Measurements from ENCODE around the gene NCAPH2. TPM values are rescaled to one million over a fixed set of nuclear protein-coding genes. Genes with fewer than 3 reads are reported as not detected.

The NCAPH2 gene
- total RNA-seq, 6 donors from 2014 or later = 55.4 to 104 (median 62.2) TPM

DNA sequence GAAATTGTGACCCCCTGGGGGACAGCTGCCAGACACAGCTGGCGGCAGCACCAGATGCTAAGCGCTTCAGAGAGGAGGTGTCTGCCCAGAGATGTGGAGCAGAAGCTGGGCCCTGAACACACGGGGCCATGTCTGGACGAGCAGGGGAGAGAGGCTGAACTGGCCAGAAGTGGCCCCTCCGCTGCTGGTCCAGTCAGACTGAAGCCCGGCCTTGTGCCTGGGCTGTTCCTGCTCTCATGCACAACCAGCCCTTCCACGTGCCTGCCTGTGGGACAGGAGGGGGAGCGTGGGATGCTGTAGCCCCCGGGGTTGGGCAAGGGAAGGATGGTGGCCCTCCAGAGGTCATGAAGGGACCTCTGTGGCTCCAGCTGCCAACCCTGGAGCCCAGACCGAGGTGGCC, 24.9 kb upstream of the NCAPH2 start:
- H3K4me3 ChIP-seq = no peak overlapping the region
- H3K4me1 ChIP-seq = peaks cover 12 to 17% (median 13%) of the 10 kb centered on the region in 4 donors
- ATAC-seq (ENCODE audit: low FRiP score in 2 of 2) (no peak), DNase-seq (no peak)
- H3K27ac ChIP-seq = no peak overlapping the region
- 81 to 88% methylated on average over 6 to 7 of the region's 10 CpGs for WGBS, 2 donors
- H3K27me3 ChIP-seq = peaks cover 0 to 22% (median 13%) of the 10 kb centered on the region in 4 donors
- H3K36me3 ChIP-seq = no peaks in the 10 kb centered on the region
- TF ChIP-seq EP300 (IDR thresholded peaks at IDR 0.05) (no peak), POLR2A (IDR thresholded peaks at IDR 0.05) (no peak), POLR2AphosphoS5 (IDR thresholded peaks at IDR 0.05) (no peak)
- TF ChIP-seq, protein P1, sequence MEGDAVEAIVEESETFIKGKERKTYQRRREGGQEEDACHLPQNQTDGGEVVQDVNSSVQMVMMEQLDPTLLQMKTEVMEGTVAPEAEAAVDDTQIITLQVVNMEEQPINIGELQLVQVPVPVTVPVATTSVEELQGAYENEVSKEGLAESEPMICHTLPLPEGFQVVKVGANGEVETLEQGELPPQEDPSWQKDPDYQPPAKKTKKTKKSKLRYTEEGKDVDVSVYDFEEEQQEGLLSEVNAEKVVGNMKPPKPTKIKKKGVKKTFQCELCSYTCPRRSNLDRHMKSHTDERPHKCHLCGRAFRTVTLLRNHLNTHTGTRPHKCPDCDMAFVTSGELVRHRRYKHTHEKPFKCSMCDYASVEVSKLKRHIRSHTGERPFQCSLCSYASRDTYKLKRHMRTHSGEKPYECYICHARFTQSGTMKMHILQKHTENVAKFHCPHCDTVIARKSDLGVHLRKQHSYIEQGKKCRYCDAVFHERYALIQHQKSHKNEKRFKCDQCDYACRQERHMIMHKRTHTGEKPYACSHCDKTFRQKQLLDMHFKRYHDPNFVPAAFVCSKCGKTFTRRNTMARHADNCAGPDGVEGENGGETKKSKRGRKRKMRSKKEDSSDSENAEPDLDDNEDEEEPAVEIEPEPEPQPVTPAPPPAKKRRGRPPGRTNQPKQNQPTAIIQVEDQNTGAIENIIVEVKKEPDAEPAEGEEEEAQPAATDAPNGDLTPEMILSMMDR (IDR thresholded peaks at IDR 0.05) = no peak
- no peaks in the 10 kb centered on the region for H3K9me3 ChIP-seq

DNA sequence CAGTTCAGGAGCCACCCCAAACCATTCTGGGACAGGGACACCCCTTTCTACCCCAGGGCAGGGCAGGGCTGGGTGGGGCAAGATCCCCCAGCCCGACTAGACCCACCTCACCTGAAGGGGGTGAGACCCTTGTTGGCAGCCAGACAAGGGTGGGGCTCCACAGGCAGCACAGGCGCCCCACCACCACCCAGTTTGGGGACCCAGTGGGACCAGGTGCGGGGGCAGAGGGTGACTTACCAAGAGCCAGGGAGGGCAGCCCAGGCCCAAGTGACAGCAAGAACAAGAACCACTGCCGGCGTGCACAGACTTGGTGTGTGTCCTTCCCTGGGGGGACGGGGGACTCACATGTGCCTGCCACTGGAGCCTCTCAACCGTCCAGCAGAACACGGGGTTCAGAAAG, 24.5 kb upstream of the NCAPH2 start:
- H3K4me3 ChIP-seq = no peak overlapping the region
- no peak for ATAC-seq (ENCODE audit: low FRiP score in 2 of 2)
- H3K27ac ChIP-seq = no peak overlapping the region
- no peak for TF ChIP-seq EP300 (IDR thresholded peaks at IDR 0.05)
- no peak for TF ChIP-seq POLR2AphosphoS5 (IDR thresholded peaks at IDR 0.05)
- TF ChIP-seq, protein P1 (IDR thresholded peaks at IDR 0.05) = no peak
- TF ChIP-seq POLR2A (IDR thresholded peaks at IDR 0.05) = no peak
- H3K9me3 ChIP-seq = no peaks in the 10 kb centered on the region
- no peaks in the 10 kb centered on the region for H3K36me3 ChIP-seq
- 96% methylated on average over 8 of the region's 8 CpGs; no CpG with 5 or more reads in 1 of the 2 donors for WGBS, 2 donors
- DNase-seq = no peak
- H3K27me3 ChIP-seq = peaks cover 0 to 22% (median 13%) of the 10 kb centered on the region in 4 donors
- H3K4me1 ChIP-seq = peaks cover 12 to 17% (median 13%) of the 10 kb centered on the region in 4 donors

DNA sequence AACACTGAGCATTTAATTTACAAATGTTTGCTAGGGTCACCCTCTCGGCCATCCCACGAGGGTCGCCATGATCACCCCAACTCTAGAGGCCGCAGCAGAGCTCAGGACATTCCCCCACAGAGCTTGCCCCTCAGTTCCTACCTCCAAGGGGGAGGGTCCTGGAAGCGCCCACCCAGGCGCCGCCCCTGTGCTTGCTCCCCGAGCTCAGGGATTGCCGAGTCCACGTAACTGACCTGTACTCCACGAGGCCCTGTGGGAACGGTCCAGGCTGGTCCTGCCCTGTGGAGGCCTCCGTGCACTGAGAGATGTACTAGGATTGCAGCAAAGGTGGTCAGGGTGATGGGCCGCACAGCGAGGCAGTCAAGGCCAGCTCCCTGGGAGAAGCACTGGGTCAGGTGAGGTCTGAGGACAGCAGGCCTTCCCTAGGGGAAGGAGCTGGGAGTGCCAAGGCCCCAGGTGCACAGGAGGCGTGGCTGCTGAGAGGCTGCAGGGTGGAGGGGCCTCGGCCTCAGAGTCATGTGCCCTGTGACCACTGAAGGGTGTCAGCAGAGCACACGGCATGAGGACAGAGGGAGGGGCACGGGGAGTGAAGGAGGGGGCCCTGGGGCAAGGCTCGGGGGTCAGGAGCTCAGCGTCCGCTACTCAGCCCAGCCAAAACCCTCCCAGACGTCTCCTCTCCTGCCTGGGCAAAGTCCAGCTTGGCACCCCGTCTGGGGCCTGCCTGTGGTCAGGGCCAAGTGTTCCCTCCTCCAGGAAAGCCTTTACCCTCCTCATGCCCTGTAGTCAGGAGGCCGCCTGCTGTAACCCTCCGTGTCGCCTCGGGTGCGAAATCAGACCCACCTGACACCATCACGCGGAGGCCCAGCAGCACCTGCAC, 23.8 kb upstream of the NCAPH2 start:
- Histone ChIP-seq H3K9me3 (no peaks in the 10 kb centered on the region), H3K36me3 (no peaks in the 10 kb centered on the region), H3K27me3 (peaks cover 0 to 22% (median 13%) of the 10 kb centered on the region in 4 donors), H3K27ac (no peak overlapping the region), H3K4me1 (peaks cover 12 to 17% (median 13%) of the 10 kb centered on the region in 4 donors), H3K4me3 (no peak overlapping the region)
- no peak for TF ChIP-seq POLR2A (IDR thresholded peaks at IDR 0.05)
- TF ChIP-seq, protein P1 (IDR thresholded peaks at IDR 0.05) = no peak
- TF ChIP-seq POLR2AphosphoS5 (IDR thresholded peaks at IDR 0.05) = no peak
- ATAC-seq (ENCODE audit: low FRiP score in 2 of 2) (peak in 1 of 2 donors; percentile 20), DNase-seq (peak in 1 of 2 donors; percentile 76)
- WGBS, 2 donors = 81 to 82% methylated on average over 24 to 29 of the region's 31 CpGs

DNA sequence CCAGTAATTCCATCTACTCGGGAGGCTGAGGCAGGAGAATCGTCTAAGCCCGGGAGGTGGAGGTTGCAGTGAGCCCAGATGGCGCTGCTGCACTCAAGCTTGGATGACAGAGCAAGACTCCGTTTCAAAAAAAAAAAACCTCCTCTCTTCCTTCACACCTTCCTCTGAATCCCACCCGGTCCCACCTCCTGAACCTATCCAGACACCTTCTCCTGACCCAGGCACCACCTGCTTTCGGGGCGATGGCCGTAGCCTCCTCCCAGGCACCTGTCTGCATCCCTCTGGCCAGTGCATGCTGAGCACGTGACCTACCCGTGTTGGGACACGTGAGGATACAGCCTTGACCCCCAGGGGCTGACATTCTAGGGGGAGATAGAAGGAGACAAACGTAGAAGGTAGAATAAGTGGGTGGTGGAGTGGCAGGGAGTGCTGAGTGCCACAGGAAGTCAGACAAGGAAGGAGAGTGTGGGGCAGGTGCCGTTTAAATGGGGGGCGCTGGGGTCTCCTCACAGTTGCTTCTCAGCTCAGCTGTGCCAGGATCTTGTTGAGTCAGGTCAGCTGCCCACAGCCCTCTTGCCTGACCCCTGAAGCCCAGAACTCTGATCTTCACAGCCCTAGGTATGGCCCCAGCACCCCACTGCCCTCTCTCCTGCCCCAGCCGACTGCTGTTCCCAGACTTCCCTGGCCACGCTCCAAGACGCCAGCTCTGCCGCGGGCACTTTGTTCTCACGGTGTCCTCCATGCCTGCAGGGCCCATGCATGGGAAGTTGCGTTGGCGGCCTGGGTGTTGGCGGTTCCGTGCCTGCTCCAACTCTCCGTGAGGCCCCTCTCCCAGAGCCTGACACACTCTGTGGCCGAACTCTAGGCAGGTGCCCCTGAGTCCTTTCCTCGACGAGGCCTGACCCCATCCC, 22.5 kb upstream of the NCAPH2 start:
- H3K27ac ChIP-seq = no peak overlapping the region

More for the DNA sequence above, 22.5 kb upstream of the NCAPH2 start:
- 56 to 63% methylated on average over 23 to 26 of the region's 29 CpGs for WGBS, 2 donors
- DNase-seq (peak; percentile 73 to 83), ATAC-seq (ENCODE audit: low FRiP score in 2 of 2) (peak in 1 of 2 donors; percentile 12)
- TF ChIP-seq, protein P1 (IDR thresholded peaks at IDR 0.05) = no peak
- TF ChIP-seq POLR2A (IDR thresholded peaks at IDR 0.05) (no peak), POLR2AphosphoS5 (IDR thresholded peaks at IDR 0.05) (no peak), EP300 (IDR thresholded peaks at IDR 0.05) (no peak)
- Histone ChIP-seq H3K4me1 (peaks cover 12 to 17% (median 13%) of the 10 kb centered on the region in 4 donors), H3K9me3 (no peaks in the 10 kb centered on the region), H3K27me3 (peaks cover 0 to 22% (median 13%) of the 10 kb centered on the region in 4 donors), H3K4me3 (no peak overlapping the region), H3K36me3 (no peaks in the 10 kb centered on the region)
